GM12801 (cell line): ENCODE data around the gene FLYWCH2.

ENCODE experiments used
- CTCF ChIP-seq: IDR thresholded peaks from one replicate; pipeline ENCODE4 v1.5.1; 2011; ENCODE audit warnings: control low read depth; ENCODE audit not compliant: insufficient read length; ENCODE audit errors: extremely low read depth

FLYWCH2 gene

GRCh38 chr16:2846511-2847310 is 36.3 kb upstream of the FLYWCH2 start:
- TF ChIP-seq CTCF: no peak

GRCh38 chr16:2848933-2849725 is 33.9 kb upstream of the FLYWCH2 start:
- TF ChIP-seq CTCF: no peak

- TF ChIP-seq CTCF: no peak
Observed at GRCh38 chr16:2852003-2852730, 30.8 kb upstream of the FLYWCH2 start.

GRCh38 chr16:2852731-2853507 is 30.1 kb upstream of the FLYWCH2 start:
- TF ChIP-seq CTCF: no peak

- no peak for TF ChIP-seq CTCF
Observed at GRCh38 chr16:2853531-2854073, 29.4 kb upstream of the FLYWCH2 start.

GRCh38 chr16:2854700-2855309 is 28.2 kb upstream of the FLYWCH2 start:
- TF ChIP-seq CTCF: no peak
